Measurements from ENCODE around the gene CD200R1.

The CD200R1 gene

GRCh38 chr3:113018536-113019181 is 43.8 kb upstream of the CD200R1 start:
- Histone ChIP-seq H4K20me1 (ENCODE audit: insufficient read depth, low read length) (no peaks in the 10 kb centered on the region), H3K36me3 (ENCODE audit: insufficient read depth, low read length) (peaks cover 34% of the 10 kb centered on the region), H2AFZ (ENCODE audit: low read length) (no peak overlapping the region), H3K4me2 (ENCODE audit: low read length) (peak overlapping the region; percentile 93), H3K79me2 (ENCODE audit: insufficient read depth, low read length) (peaks cover 32% of the 10 kb centered on the region), H3K27ac (ENCODE audit: low read depth, low read length, poor library complexity, severe bottlenecking) (peak overlapping the region; percentile 65), H3K9ac (ENCODE audit: low read length) (peak overlapping the region; percentile 88), H3K9me2 (ENCODE audit: low read depth, low read length) (no peaks in the 10 kb centered on the region), H3K9me3 (ENCODE audit: low read length) (no peaks in the 10 kb centered on the region), H3F3A (ENCODE audit: insufficient read depth, low read length) (no peaks in the 10 kb centered on the region), H3K27me3 (ENCODE audit: insufficient read depth, low read length) (no peaks in the 10 kb centered on the region), H3K4me3 (ENCODE audit: low read depth, low read length, poor library complexity, severe bottlenecking) (peak overlapping the region; percentile 88), H3K4me1 (ENCODE audit: insufficient read depth, low read length, severe bottlenecking) (peaks cover 25% of the 10 kb centered on the region)
- TF ChIP-seq, protein P1, sequence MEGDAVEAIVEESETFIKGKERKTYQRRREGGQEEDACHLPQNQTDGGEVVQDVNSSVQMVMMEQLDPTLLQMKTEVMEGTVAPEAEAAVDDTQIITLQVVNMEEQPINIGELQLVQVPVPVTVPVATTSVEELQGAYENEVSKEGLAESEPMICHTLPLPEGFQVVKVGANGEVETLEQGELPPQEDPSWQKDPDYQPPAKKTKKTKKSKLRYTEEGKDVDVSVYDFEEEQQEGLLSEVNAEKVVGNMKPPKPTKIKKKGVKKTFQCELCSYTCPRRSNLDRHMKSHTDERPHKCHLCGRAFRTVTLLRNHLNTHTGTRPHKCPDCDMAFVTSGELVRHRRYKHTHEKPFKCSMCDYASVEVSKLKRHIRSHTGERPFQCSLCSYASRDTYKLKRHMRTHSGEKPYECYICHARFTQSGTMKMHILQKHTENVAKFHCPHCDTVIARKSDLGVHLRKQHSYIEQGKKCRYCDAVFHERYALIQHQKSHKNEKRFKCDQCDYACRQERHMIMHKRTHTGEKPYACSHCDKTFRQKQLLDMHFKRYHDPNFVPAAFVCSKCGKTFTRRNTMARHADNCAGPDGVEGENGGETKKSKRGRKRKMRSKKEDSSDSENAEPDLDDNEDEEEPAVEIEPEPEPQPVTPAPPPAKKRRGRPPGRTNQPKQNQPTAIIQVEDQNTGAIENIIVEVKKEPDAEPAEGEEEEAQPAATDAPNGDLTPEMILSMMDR (IDR thresholded peaks at IDR 0.05; ENCODE audit: low read length): no peak
- no peak for TF ChIP-seq EZH2 (IDR thresholded peaks at IDR 0.05; ENCODE audit: borderline replicate concordance, low read length)

GRCh38 chr3:113013593-113013992 is 38.7 kb upstream of the CD200R1 start:
- H3K36me3 ChIP-seq (ENCODE audit: insufficient read depth, low read length): peaks cover 82% of the 10 kb centered on the region
- no peaks in the 10 kb centered on the region for H3K9me3 ChIP-seq (ENCODE audit: low read length)
- H4K20me1 ChIP-seq (ENCODE audit: insufficient read depth, low read length): no peaks in the 10 kb centered on the region
- no peak overlapping the region for H3K27ac ChIP-seq (ENCODE audit: low read depth, low read length, poor library complexity, severe bottlenecking)
- H3K9ac ChIP-seq (ENCODE audit: low read length): no peak overlapping the region
- H3K79me2 ChIP-seq (ENCODE audit: insufficient read depth, low read length): peaks cover 31% of the 10 kb centered on the region
- peaks cover 15% of the 10 kb centered on the region for H3K4me1 ChIP-seq (ENCODE audit: insufficient read depth, low read length, severe bottlenecking)
- no peaks in the 10 kb centered on the region for H3F3A ChIP-seq (ENCODE audit: insufficient read depth, low read length)
- no peak overlapping the region for H3K4me2 ChIP-seq (ENCODE audit: low read length)
- H3K27me3 ChIP-seq (ENCODE audit: insufficient read depth, low read length): no peaks in the 10 kb centered on the region
- H2AFZ ChIP-seq (ENCODE audit: low read length): no peak overlapping the region
- H3K4me3 ChIP-seq (ENCODE audit: low read depth, low read length, poor library complexity, severe bottlenecking): no peak overlapping the region
- H3K9me2 ChIP-seq (ENCODE audit: low read depth, low read length): no peaks in the 10 kb centered on the region
- TF ChIP-seq, protein P1 (IDR thresholded peaks at IDR 0.05; ENCODE audit: low read length): no peak
- TF ChIP-seq EZH2 (IDR thresholded peaks at IDR 0.05; ENCODE audit: borderline replicate concordance, low read length): no peak

DNA sequence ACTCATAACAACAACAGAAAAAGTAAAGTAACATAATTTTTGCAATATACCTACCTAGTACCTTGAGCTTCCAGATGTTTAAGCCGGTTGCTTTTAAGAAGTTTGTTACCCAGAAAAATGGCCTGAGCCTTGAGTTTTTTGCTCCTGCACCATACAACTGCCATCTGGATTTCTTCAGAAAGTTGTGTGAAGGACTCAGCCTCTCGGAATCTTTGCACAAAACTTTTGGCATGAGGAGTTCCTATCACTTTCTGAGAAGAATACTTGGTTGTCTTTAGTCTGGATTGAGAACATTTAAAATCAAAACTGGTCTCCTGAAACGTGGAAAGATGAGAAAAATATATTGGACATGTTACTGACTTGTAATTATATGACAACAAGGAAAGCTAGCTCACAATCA is 33.2 kb upstream of the CD200R1 start:
- Histone ChIP-seq H3K9me2 (ENCODE audit: low read depth, low read length) (no peaks in the 10 kb centered on the region), H3K79me2 (ENCODE audit: insufficient read depth, low read length) (0 out of 2 replicates have a peak, but pooled peaks cover 4% of the 10 kb centered on the region), H3K4me2 (ENCODE audit: low read length) (no peak overlapping the region), H3K4me1 (ENCODE audit: insufficient read depth, low read length, severe bottlenecking) (no peaks in the 10 kb centered on the region), H3K27me3 (ENCODE audit: insufficient read depth, low read length) (no peaks in the 10 kb centered on the region), H3K27ac (ENCODE audit: low read depth, low read length, poor library complexity, severe bottlenecking) (no peak overlapping the region), H4K20me1 (ENCODE audit: insufficient read depth, low read length) (no peaks in the 10 kb centered on the region), H3K9ac (ENCODE audit: low read length) (no peak overlapping the region), H2AFZ (ENCODE audit: low read length) (no peak overlapping the region), H3K36me3 (ENCODE audit: insufficient read depth, low read length) (peaks cover 96% of the 10 kb centered on the region), H3K9me3 (ENCODE audit: low read length) (no peaks in the 10 kb centered on the region), H3F3A (ENCODE audit: insufficient read depth, low read length) (no peaks in the 10 kb centered on the region), H3K4me3 (ENCODE audit: low read depth, low read length, poor library complexity, severe bottlenecking) (no peak overlapping the region)
- TF ChIP-seq EZH2 (IDR thresholded peaks at IDR 0.05; ENCODE audit: borderline replicate concordance, low read length): no peak
- TF ChIP-seq, protein P1 (IDR thresholded peaks at IDR 0.05; ENCODE audit: low read length): no peak
